Lower lobe of right lung (tissue), 2 donors: Measurements from ENCODE around the gene PPP2R2C. TPM values are rescaled to one million over a fixed set of nuclear protein-coding genes. Genes with fewer than 3 reads are reported as not detected.

Experiments used
- ATAC-seq, 2 donors: fragments of 200-7000 bp; cut with Tn5 transposase; one replicate each; pipeline ENCODE4 v1.9.1; 2020 to 2022; ENCODE audit warnings: mild to moderate bottlenecking in 2 of 2, moderate library complexity in 2 of 2
- DNase-seq: peaks from one replicate; pipeline ENCODE4 v3.0.0-alpha.2; 2020
- H3K27ac ChIP-seq: fragments of 200-600 bp; one replicate; pipeline ENCODE4 v1.8.0; 2022
- H3K27me3 ChIP-seq: fragments of 200-600 bp; one replicate; pipeline ENCODE4 v1.8.0; 2022; ENCODE audit warnings: low read depth
- H3K36me3 ChIP-seq: fragments of 200-600 bp; one replicate; pipeline ENCODE4 v1.8.0; 2022; ENCODE audit warnings: mild to moderate bottlenecking
- H3K4me1 ChIP-seq: fragments of 200-600 bp; one replicate; pipeline ENCODE4 v1.8.0; 2022
- H3K4me3 ChIP-seq: fragments of 200-600 bp; one replicate; pipeline ENCODE4 v1.8.0; 2022; ENCODE audit warnings: mild to moderate bottlenecking
- H3K9me3 ChIP-seq: fragments of 200-600 bp; one replicate; pipeline ENCODE4 v1.8.0; 2022
- intact Hi-C: fragments of 100-400 bp; cut with DNase I; formaldehyde crosslinking; loops from one replicate; pipeline ENCODE4 v1.11.0; 2022
- total RNA-seq: library from RNA; stranded (reverse); fragmentation: NEBNext Ultra II Directional; extraction: Animal tissue kit (Norgen Biotek cat#: 25700); gene quantifications from one replicate; pipeline ENCODE4 v1.2.1, GENCODE V29; 2021
- TF ChIP-seq, protein P1 (sequence below): fragments of 200-600 bp; IDR thresholded peaks from one replicate; pipeline ENCODE4 v1.8.0; 2022; ENCODE audit warnings: antibody characterized with exemption, mild to moderate bottlenecking
- donor health status: DM: no; HTN: yes; CAD: no; lungs with severe emphysema.

PPP2R2C gene
- total RNA-seq, 1 donor from 2014 or later = not detected

DNA sequence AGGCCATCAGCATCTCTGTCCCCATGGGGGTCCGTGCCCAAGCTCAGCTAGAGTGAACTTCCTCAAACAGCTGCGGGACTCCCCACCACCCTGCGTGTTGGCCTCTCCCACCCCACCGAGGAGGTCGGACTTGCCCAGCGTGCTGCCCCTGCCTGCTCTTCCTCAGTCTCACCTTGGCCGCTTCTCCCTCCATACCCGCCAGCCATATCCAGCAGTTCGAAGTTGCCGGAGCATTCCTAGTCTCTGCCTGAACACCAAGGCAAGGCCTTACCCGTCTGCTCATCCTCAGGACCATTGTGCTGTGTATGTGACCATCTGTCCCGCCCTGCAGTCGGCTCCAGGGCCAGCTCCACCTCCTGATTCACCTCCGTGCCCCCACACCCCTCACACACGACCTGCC is 118.3 kb downstream of the PPP2R2C start:
- DNase-seq (no peak), ATAC-seq (no peak)
- TF ChIP-seq, protein P1, sequence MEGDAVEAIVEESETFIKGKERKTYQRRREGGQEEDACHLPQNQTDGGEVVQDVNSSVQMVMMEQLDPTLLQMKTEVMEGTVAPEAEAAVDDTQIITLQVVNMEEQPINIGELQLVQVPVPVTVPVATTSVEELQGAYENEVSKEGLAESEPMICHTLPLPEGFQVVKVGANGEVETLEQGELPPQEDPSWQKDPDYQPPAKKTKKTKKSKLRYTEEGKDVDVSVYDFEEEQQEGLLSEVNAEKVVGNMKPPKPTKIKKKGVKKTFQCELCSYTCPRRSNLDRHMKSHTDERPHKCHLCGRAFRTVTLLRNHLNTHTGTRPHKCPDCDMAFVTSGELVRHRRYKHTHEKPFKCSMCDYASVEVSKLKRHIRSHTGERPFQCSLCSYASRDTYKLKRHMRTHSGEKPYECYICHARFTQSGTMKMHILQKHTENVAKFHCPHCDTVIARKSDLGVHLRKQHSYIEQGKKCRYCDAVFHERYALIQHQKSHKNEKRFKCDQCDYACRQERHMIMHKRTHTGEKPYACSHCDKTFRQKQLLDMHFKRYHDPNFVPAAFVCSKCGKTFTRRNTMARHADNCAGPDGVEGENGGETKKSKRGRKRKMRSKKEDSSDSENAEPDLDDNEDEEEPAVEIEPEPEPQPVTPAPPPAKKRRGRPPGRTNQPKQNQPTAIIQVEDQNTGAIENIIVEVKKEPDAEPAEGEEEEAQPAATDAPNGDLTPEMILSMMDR = no peak

DNA sequence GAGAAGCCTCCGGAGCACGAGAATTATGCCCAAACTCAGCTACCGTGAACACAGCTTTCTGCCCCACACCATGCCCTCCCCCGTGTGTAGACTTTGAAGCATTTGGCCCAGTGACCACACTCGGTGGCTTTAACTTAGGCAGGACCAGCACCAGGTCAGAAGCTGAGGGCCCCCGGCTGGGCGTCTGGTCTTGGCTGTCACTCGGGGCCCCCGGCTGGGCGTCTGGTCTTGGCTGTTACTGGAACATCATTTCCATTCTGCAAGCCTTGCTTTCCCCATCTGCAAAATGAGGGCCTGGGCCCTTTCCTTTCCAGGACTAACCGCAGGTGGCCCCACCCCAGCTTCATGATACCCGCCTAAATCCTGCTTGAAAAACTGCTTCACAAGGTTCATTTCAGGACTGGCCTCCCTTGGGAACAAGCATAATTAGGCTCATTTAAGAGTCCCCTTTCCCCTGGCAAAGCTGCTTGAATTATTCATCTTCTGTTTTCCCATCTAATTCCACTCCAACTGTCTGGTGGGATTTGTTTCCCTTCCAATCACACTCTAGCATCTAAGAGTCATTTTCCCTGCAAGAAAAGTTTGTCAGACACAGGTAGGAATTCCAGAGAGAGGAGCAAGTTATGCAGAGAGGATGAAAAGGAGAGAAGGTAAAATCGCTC is 120.3 kb downstream of the PPP2R2C start:
- intact Hi-C loops = no loop called here
- Histone ChIP-seq H3K9me3 (no peaks in the 10 kb centered on the region), H3K27ac (no peak overlapping the region), H3K27me3 (peaks cover 20% of the 10 kb centered on the region), H3K4me3 (no peak overlapping the region), H3K36me3 (no peaks in the 10 kb centered on the region), H3K4me1 (no peaks in the 10 kb centered on the region)
- TF ChIP-seq, protein P1 = no peak
- ATAC-seq (no peak), DNase-seq (no peak)

More for the DNA sequence above, 118.3 kb downstream of the PPP2R2C start:
- Histone ChIP-seq H3K4me3 (no peak overlapping the region), H3K36me3 (no peaks in the 10 kb centered on the region), H3K4me1 (no peaks in the 10 kb centered on the region), H3K27me3 (peaks cover 15% of the 10 kb centered on the region), H3K9me3 (no peaks in the 10 kb centered on the region), H3K27ac (no peak overlapping the region)
- intact Hi-C loops = no loop called here

DNA sequence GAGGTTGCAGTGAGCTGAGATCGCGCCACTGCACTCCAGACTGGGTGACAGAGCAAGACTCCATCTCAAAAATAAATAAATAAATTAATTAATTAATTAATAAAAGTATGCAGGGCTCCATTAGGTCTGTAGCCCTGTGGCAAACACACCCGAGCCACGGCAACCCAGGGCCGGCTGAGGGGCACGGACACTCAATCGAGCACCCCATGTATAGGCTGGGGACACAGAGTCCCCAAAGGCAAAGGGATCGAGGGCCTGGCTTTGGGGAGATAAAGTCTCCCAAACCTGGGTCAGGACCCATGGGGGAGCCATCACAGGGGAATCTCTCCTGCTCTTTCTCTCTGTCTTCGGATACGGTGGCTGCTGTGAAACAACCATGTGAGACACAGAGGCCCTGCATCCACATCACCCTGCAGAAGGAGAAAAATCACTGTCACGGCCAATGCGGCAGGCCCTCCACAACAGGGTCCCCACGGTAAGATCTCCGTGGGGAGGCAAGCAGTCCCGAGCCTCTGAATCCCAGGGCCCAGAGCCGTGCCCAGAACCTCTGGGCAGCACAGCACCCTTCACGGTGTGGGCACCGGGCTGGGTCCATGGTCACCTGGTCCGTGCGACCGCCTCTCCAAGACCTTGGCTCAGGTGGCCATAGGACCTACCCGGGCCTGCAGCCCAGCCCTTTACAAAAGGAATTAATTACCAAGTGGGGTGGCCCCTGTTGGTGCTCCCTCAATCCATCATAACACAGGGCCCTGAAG is 121.0 kb downstream of the PPP2R2C start:
- H3K9me3 ChIP-seq = no peaks in the 10 kb centered on the region
- DNase-seq (no peak), ATAC-seq (no peak)
- intact Hi-C loops = no loop called here
- no peak overlapping the region for H3K4me3 ChIP-seq
- H3K36me3 ChIP-seq = no peaks in the 10 kb centered on the region
- TF ChIP-seq, protein P1 = no peak
- H3K27ac ChIP-seq = no peak overlapping the region
- no peaks in the 10 kb centered on the region for H3K4me1 ChIP-seq
- H3K27me3 ChIP-seq = peaks cover 22% of the 10 kb centered on the region

DNA sequence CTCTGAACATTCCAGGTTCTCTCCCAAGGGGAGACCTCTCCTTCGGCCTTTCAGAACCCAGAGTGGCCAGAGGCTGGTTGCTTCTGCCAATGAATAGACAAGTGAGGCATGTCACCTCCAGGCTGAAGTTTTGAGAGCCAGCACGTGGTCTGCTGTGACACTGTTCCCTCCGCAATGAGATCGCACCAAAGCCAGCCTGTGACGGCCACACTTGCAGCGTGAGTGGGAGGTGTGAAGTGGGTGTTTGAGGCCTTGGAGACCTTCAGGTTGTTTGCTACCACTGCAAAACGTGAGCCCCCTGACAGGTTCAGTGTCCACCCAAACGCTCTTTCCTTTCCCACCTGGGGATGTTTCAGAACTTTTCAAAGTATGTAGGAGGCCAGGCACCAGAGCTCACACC is 121.8 kb downstream of the PPP2R2C start:
- Histone ChIP-seq H3K4me1 (no peaks in the 10 kb centered on the region), H3K27me3 (peaks cover 27% of the 10 kb centered on the region), H3K9me3 (no peaks in the 10 kb centered on the region), H3K27ac (no peak overlapping the region), H3K36me3 (no peaks in the 10 kb centered on the region), H3K4me3 (no peak overlapping the region)
- ATAC-seq (no peak), DNase-seq (no peak)
- intact Hi-C loops = no loop called here
- TF ChIP-seq, protein P1 = no peak

DNA sequence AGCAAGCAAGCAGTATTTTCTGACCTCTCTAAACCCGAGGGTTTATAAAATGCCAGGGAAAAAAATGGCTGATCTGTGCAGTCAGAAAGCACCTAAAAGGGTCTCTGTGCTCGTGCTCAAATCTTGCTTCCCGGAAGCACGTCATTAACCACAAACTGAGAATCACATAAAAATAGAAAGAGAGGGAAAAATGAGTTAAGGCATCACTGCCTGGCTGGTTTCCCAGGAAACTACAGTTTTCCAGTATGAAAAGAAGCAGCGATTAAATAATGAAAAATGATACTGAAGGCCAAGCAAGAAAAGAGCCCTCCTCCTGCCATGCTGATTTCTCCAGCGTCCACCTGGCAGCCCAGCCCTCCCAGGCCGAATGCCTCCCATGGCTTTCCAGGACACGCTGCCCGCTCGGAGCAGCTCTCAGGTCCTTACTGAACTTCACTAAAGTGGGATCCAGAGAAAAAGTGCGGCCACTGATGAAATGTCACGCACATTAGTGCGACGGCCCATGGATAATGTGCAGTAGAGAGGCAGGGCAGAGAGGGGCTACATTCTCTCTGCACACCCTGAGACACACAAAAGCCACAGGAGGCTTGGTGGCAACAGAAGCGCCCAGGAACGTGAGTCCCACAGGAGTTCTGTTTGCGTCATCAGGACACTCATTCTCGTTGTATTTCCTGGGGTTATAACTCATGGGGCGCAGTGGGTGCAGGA is 122.4 kb downstream of the PPP2R2C start:
- H3K4me1 ChIP-seq = no peaks in the 10 kb centered on the region
- no peaks in the 10 kb centered on the region for H3K36me3 ChIP-seq
- no peak overlapping the region for H3K27ac ChIP-seq
- TF ChIP-seq, protein P1 = no peak
- intact Hi-C loops = no loop called here
- H3K4me3 ChIP-seq = no peak overlapping the region
- no peak for ATAC-seq
- peaks cover 27% of the 10 kb centered on the region for H3K27me3 ChIP-seq
- no peak for DNase-seq
- H3K9me3 ChIP-seq = no peaks in the 10 kb centered on the region
